HepG2 (cell line): ENCODE results near the gene SYNPO2L. TPM values are rescaled to one million over a fixed set of nuclear protein-coding genes. Genes with fewer than 3 reads are reported as not detected.
A peak's percentile ranks its signal among the peaks of the same experiment; 100 is the strongest.

Experiments used
- GFI1 ChIP-seq: sonication (generic); formaldehyde crosslinking; IDR thresholded peaks from 2 replicates; pipeline ENCODE4 v1.5.0; 2020; ENCODE audit warnings: missing genetic modification reagents, mild to moderate bottlenecking, borderline replicate concordance
- HMG20A ChIP-seq: IDR thresholded peaks from 2 replicates; pipeline ENCODE4 v1.6.1; 2016; ENCODE audit warnings: borderline replicate concordance
- NKX3-1 ChIP-seq: sonication (generic); formaldehyde crosslinking; IDR thresholded peaks from 2 replicates; pipeline ENCODE4 v1.5.0; 2020; ENCODE audit warnings: missing genetic modification reagents
- NR1H2 ChIP-seq: sonication (generic); formaldehyde crosslinking; IDR thresholded peaks from 2 replicates; pipeline ENCODE4 v1.8.1; 2022; ENCODE audit warnings: low read depth, missing genetic modification reagents, borderline replicate concordance
- SNAI1 ChIP-seq: sonication (generic); formaldehyde crosslinking; IDR thresholded peaks from 2 replicates; pipeline ENCODE4 v1.5.0; 2020; ENCODE audit warnings: mild to moderate bottlenecking, missing genetic modification reagents, borderline replicate concordance
- SP140L ChIP-seq: sonication (generic); formaldehyde crosslinking; IDR thresholded peaks from 2 replicates; pipeline ENCODE4 v1.4.0; 2020; ENCODE audit warnings: missing genetic modification reagents, borderline replicate concordance
- polyA plus RNA-seq, 8 experiments: library from polyadenylated mRNA; depleted of rRNA in 3 of 8; stranded (reverse) in 7 of 8; unstranded in 1 of 8; fragments of >200 nt; fragmentation: Illumina TruSeq in 4 of 8; extraction: Trizol in 4 of 8; gene quantifications; 2 replicates each; pipeline versions ENCODE4 v1.2.1 to v1.2.3, GENCODE V29; 2011 to 2016; ENCODE audit warnings: low read depth in 4 of 8, missing spikeins in 1 of 8, mixed read lengths in 1 of 8; ENCODE audit not compliant: insufficient read depth in 1 of 8
- total RNA-seq, 5 experiments: library from RNA; depleted of rRNA; stranded (reverse); fragments of >200 nt; fragmentation: Illumina TruSeq; extraction: Trizol; gene quantifications; 2 replicates each; pipeline ENCODE4 v1.2.3, GENCODE V29; 2016; ENCODE audit warnings: low read depth in 1 of 5
- TF ChIP-seq, protein P1 (sequence below): sonication (generic); formaldehyde crosslinking; IDR thresholded peaks from 2 replicates; pipeline ENCODE4 v1.4.0; 2020; ENCODE audit warnings: missing genetic modification reagents
- TF ChIP-seq, protein P2 (sequence below): sonication (generic); formaldehyde crosslinking; IDR thresholded peaks from 2 replicates; pipeline ENCODE4 v1.4.0; 2020; ENCODE audit warnings: missing genetic modification reagents, borderline replicate concordance
- TF ChIP-seq, protein P3 (sequence below): sonication (generic); formaldehyde crosslinking; IDR thresholded peaks from 2 replicates; pipeline ENCODE4 v1.4.0; 2020; ENCODE audit warnings: missing genetic modification reagents, mild to moderate bottlenecking, borderline replicate concordance
- TF ChIP-seq, protein P4 (sequence below): sonication (generic); formaldehyde crosslinking; IDR thresholded peaks from 2 replicates; pipeline ENCODE4 v1.4.0; 2020; ENCODE audit warnings: missing genetic modification reagents
- TF ChIP-seq, protein P5 (sequence below): sonication (generic); formaldehyde crosslinking; IDR thresholded peaks from 2 replicates; pipeline ENCODE4 v1.5.0; 2020; ENCODE audit warnings: missing genetic modification reagents, mild to moderate bottlenecking, borderline replicate concordance
- TF ChIP-seq, protein P6 (sequence below): sonication (generic); formaldehyde crosslinking; IDR thresholded peaks from 2 replicates; pipeline ENCODE4 v1.4.0; 2020; ENCODE audit warnings: mild to moderate bottlenecking, missing genetic modification reagents
- TF ChIP-seq, protein P7 (sequence below): sonication (generic); formaldehyde crosslinking; IDR thresholded peaks from 2 replicates; pipeline ENCODE4 v1.8.0; 2022; ENCODE audit warnings: missing genetic modification reagents, mild to moderate bottlenecking, borderline replicate concordance

SYNPO2L gene
- total and polyA plus RNA-seq, 2 of the 13 experiments (the other 11 are each of a cell fraction or from before 2014, with no cell fraction given), result not detected

DNA sequence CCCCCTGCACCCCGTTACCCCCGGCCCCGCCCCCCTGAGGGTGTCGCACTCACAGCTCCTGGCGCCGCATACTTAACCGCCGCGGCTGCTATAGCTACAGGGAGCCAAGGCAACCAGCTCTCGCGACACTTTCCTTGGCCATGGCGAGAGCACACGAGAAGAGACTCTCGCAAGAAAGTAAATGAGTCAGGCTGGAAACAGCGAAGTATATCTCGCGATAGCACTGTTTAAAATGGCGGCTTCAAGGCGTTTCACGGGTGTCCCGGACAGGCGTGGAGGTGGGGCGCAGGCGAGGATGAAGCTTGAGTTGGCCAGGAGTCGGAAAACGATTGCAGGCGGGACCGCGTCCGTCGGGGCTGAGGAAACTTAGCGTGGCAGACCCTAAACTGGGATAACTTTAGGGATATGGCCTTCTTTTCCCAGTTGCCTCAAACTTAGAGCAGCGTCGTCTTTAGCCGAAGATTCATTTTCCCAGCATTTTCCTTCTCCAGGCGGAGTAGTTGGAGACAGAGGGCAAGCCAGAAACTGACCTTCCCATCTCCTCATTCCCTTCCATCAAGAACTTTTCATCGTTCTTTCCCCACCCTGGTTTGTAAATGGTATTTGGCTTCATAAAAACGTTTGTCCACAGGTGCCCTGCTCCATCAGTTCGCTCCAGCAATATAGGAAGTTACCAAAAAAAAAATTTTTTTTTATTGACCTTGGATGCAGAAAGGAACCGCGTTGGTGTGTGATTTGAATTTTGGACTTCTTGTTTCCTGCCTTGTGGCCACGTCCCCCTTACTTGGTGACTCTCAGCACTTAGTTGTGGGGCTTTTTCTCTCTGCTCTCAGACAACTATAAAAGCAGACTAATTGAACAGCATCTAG lies 29.7 kb downstream of the SYNPO2L start (continued):
- TF ChIP-seq, protein P1, sequence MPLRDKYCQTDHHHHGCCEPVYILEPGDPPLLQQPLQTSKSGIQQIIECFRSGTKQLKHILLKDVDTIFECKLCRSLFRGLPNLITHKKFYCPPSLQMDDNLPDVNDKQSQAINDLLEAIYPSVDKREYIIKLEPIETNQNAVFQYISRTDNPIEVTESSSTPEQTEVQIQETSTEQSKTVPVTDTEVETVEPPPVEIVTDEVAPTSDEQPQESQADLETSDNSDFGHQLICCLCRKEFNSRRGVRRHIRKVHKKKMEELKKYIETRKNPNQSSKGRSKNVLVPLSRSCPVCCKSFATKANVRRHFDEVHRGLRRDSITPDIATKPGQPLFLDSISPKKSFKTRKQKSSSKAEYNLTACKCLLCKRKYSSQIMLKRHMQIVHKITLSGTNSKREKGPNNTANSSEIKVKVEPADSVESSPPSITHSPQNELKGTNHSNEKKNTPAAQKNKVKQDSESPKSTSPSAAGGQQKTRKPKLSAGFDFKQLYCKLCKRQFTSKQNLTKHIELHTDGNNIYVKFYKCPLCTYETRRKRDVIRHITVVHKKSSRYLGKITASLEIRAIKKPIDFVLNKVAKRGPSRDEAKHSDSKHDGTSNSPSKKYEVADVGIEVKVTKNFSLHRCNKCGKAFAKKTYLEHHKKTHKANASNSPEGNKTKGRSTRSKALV (CRISPR knock-in tag), result no peak
- TF ChIP-seq, protein P2, sequence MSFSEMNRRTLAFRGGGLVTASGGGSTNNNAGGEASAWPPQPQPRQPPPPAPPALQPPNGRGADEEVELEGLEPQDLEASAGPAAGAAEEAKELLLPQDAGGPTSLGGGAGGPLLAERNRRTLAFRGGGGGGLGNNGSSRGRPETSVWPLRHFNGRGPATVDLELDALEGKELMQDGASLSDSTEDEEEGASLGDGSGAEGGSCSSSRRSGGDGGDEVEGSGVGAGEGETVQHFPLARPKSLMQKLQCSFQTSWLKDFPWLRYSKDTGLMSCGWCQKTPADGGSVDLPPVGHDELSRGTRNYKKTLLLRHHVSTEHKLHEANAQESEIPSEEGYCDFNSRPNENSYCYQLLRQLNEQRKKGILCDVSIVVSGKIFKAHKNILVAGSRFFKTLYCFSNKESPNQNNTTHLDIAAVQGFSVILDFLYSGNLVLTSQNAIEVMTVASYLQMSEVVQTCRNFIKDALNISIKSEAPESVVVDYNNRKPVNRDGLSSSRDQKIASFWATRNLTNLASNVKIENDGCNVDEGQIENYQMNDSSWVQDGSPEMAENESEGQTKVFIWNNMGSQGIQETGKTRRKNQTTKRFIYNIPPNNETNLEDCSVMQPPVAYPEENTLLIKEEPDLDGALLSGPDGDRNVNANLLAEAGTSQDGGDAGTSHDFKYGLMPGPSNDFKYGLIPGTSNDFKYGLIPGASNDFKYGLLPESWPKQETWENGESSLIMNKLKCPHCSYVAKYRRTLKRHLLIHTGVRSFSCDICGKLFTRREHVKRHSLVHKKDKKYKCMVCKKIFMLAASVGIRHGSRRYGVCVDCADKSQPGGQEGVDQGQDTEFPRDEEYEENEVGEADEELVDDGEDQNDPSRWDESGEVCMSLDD (CRISPR knock-in tag), result no peak
- TF ChIP-seq GFI1 (no peak), NKX3-1 (CRISPR knock-in tag) (no peak), NR1H2 (CRISPR knock-in tag) (no peak), HMG20A (no peak), SP140L (CRISPR knock-in tag) (no peak), SNAI1 (CRISPR knock-in tag) (0 out of 2 replicates have a peak, but pooled peaks have one; percentile 5)
- TF ChIP-seq, protein P3, sequence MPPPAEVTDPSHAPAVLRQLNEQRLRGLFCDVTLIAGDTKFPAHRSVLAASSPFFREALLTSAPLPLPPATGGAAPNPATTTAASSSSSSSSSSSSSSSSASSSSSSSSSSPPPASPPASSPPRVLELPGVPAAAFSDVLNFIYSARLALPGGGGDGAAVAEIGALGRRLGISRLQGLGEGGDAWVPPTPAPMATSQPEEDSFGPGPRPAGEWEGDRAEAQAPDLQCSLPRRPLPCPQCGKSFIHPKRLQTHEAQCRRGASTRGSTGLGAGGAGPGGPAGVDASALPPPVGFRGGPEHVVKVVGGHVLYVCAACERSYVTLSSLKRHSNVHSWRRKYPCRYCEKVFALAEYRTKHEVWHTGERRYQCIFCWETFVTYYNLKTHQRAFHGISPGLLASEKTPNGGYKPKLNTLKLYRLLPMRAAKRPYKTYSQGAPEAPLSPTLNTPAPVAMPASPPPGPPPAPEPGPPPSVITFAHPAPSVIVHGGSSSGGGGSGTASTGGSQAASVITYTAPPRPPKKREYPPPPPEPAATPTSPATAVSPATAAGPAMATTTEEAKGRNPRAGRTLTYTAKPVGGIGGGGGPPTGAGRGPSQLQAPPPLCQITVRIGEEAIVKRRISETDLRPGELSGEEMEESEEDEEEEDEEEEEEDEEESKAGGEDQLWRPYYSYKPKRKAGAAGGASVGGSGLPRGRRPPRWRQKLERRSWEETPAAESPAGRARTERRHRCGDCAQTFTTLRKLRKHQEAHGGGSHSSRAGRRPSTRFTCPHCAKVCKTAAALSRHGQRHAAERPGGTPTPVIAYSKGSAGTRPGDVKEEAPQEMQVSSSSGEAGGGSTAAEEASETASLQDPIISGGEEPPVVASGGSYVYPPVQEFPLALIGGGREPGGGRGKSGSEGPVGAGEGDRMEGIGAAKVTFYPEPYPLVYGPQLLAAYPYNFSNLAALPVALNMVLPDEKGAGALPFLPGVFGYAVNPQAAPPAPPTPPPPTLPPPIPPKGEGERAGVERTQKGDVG (CRISPR knock-in tag), result no peak
- TF ChIP-seq, protein P4, sequence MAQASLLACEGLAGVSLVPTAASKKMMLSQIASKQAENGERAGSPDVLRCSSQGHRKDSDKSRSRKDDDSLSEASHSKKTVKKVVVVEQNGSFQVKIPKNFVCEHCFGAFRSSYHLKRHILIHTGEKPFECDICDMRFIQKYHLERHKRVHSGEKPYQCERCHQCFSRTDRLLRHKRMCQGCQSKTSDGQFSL (CRISPR knock-in tag), result no peak
- TF ChIP-seq, protein P5, sequence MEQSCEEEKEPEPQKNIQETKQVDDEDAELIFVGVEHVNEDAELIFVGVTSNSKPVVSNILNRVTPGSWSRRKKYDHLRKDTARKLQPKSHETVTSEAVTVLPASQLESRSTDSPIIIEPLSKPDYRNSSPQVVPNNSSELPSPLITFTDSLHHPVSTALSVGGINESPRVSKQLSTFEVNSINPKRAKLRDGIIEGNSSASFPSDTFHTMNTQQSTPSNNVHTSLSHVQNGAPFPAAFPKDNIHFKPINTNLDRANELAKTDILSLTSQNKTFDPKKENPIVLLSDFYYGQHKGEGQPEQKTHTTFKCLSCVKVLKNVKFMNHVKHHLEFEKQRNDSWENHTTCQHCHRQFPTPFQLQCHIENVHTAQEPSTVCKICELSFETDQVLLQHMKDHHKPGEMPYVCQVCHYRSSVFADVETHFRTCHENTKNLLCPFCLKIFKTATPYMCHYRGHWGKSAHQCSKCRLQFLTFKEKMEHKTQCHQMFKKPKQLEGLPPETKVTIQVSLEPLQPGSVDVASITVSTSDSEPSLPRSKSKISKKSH (CRISPR knock-in tag), result peak; percentile 38; the same call in 1 of the 2 replicates
- TF ChIP-seq, protein P6, sequence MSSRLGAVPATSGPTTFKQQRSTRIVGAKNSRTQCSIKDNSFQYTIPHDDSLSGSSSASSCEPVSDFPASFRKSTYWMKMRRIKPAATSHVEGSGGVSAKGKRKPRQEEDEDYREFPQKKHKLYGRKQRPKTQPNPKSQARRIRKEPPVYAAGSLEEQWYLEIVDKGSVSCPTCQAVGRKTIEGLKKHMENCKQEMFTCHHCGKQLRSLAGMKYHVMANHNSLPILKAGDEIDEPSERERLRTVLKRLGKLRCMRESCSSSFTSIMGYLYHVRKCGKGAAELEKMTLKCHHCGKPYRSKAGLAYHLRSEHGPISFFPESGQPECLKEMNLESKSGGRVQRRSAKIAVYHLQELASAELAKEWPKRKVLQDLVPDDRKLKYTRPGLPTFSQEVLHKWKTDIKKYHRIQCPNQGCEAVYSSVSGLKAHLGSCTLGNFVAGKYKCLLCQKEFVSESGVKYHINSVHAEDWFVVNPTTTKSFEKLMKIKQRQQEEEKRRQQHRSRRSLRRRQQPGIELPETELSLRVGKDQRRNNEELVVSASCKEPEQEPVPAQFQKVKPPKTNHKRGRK, result no peak
- TF ChIP-seq, protein P7, sequence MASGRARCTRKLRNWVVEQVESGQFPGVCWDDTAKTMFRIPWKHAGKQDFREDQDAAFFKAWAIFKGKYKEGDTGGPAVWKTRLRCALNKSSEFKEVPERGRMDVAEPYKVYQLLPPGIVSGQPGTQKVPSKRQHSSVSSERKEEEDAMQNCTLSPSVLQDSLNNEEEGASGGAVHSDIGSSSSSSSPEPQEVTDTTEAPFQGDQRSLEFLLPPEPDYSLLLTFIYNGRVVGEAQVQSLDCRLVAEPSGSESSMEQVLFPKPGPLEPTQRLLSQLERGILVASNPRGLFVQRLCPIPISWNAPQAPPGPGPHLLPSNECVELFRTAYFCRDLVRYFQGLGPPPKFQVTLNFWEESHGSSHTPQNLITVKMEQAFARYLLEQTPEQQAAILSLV (CRISPR knock-in tag), result no peak
